Spleen (tissue), 7 donors: ENCODE data around the gene POGLUT3.

Experiments used
- CTCF ChIP-seq, 11 experiments: fragments of 200-600 bp in 7 of 11; fragments of 450-650 bp in 4 of 11; sonication (generic) in 4 of 11; IDR thresholded peaks in 8 of 11; conservative IDR thresholded peaks in 3 of 11; 1 replicate in 7 of 11; 2 replicates in 4 of 11; pipeline versions ENCODE4 v1.4.0 to v1.8.0; 2016 to 2021; ENCODE audit warnings: antibody characterized with exemption in 11 of 11, inconsistent platforms in 4 of 11, mild to moderate bottlenecking in 1 of 11
- POLR2A ChIP-seq, 3 donors: fragments of 450-650 bp; IDR thresholded peaks; one replicate each; pipeline ENCODE4 v1.5.1; 2017; ENCODE audit warnings: antibody characterized with exemption in 3 of 3, mild to moderate bottlenecking in 1 of 3
- POLR2AphosphoS5 ChIP-seq, 3 donors: sonication (generic); formaldehyde crosslinking; IDR thresholded peaks; one replicate each; pipeline ENCODE4 v1.5.1; 2017; ENCODE audit warnings: antibody characterized with exemption in 3 of 3
- donor health status: DM: no; HTN: no; CAD: no; lungs with moderate emphysema.
- donor health status: DM: no; HTN: no; CAD: no.
- donor health status: DM: no; HTN: no; CAD: no.

DNA sequence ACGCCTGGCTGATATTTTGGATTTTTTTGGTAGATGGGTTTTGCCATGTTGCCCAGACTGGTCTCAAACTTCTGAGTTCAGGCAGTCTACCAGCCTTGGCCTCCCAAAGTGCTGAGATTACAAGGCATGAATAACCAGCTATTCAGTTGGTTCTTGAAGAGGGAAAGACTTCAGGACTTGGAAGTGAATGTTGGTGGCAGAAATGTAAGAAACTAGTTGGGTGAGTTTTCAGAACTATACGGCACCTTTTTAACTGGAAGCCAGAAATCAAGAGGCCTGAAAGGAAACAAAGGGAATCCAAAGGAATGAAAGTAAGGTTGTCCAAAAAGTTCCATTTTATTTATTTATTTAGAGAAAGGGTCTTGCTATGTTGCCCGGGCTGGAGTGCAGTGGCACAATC is 2.9 kb downstream of the POGLUT3 start:
- TF ChIP-seq POLR2A (IDR thresholded peaks at IDR 0.05) = no peak
- no peak for TF ChIP-seq CTCF (IDR thresholded peaks at IDR 0.05 in 8 of 11, conservative IDR thresholded peaks at IDR 0.05 in 3 of 11)
- no peak for TF ChIP-seq POLR2AphosphoS5 (IDR thresholded peaks at IDR 0.05)
